ENCODE measurements around the gene CHSY1. TPM values are rescaled to one million over a fixed set of nuclear protein-coding genes. Genes with fewer than 3 reads are reported as not detected.

The CHSY1 gene
- total RNA-seq, 6 experiments from 2014 or later = 29.2 to 44.2 (median 40.0) TPM

DNA sequence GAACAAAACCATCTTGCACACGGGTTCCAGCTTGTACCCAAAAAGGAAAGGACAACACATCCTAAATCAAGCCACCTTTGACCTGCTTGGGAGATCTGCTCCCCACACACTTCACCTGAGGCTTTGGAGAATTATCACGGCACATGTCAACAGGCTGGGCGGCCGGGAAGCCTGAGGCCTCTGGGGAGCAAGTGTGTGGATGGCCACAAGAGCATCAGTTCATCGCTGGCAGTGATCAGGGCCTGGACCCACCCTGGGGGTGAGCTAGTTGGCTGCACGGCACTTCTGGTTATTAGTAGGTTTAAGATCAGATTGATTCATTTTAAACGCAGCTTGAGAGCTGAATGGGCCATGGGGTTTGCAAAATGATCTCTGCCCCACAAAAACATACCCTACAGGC, 108.5 kb downstream of the CHSY1 start:
- Mint-ChIP-seq H3K4me3 (no peak overlapping the region), H3K36me3 (ENCODE audit: low read depth) (no peaks in the 10 kb centered on the region; the same call in 1 of the 2 replicates), H3K9me3 (no peaks in the 10 kb centered on the region), H3K27ac (no peak overlapping the region), H3K4me1 (ENCODE audit: low read depth) (peaks cover 15% of the 10 kb centered on the region), H3K27me3 (ENCODE audit: insufficient read depth) (peaks cover 2% of the 10 kb centered on the region; the same call in 1 of the 2 replicates)
- TF ChIP-seq, protein P1, sequence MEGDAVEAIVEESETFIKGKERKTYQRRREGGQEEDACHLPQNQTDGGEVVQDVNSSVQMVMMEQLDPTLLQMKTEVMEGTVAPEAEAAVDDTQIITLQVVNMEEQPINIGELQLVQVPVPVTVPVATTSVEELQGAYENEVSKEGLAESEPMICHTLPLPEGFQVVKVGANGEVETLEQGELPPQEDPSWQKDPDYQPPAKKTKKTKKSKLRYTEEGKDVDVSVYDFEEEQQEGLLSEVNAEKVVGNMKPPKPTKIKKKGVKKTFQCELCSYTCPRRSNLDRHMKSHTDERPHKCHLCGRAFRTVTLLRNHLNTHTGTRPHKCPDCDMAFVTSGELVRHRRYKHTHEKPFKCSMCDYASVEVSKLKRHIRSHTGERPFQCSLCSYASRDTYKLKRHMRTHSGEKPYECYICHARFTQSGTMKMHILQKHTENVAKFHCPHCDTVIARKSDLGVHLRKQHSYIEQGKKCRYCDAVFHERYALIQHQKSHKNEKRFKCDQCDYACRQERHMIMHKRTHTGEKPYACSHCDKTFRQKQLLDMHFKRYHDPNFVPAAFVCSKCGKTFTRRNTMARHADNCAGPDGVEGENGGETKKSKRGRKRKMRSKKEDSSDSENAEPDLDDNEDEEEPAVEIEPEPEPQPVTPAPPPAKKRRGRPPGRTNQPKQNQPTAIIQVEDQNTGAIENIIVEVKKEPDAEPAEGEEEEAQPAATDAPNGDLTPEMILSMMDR (IDR thresholded peaks at IDR 0.05) = no peak
- no peak for DNase-seq

DNA sequence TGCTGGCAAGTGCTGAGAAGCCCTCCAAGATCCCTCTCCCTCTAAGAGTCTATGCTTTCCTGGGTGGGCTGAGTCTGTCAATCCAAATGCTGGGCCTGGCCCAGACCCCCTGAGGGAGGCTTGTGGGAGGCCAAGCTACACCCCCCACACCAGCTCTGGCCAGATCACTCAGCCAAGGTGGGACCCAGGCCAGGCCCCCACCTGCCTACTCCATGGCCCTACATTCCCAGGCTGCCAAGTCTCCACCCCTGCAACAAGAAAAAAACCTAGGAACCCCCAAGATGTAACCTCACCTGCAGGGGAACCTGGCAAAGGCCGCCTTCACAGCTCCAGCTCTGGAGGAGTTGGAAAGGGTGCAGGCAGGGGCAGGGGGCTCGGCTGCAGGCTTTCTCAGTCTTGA, 109.1 kb downstream of the CHSY1 start:
- Mint-ChIP-seq H3K27ac (no peak overlapping the region), H3K27me3 (ENCODE audit: insufficient read depth) (peaks cover 4% of the 10 kb centered on the region), H3K4me3 (no peak overlapping the region), H3K36me3 (ENCODE audit: low read depth) (no peaks in the 10 kb centered on the region; the same call in 1 of the 2 replicates), H3K4me1 (ENCODE audit: low read depth) (peaks cover 15% of the 10 kb centered on the region), H3K9me3 (no peaks in the 10 kb centered on the region)
- no peak for DNase-seq
- TF ChIP-seq, protein P1 (IDR thresholded peaks at IDR 0.05) = no peak

DNA sequence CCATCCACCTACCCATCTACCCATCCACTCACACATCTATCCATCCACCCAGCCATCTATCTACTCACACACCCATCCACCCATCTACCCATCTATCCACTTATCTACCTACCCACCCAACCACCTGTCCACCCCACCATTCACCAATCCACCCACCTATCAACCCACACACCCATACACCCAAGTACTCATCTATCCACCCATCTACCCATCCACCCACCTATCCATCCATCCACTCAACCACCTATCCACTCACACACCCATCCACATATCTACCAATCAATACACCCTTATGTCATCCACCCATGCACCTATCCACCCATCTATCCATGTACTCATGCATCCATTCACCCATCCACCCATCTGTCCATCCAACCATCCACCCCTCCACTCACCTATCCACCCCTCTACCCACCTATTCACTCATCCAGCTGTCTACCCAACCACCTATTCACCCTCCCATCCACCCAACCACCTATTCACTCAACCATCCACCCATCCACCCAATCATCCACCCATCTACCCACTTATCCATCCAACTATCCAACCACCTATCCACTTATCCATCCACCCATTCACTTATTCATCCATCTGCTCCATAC, 109.8 kb downstream of the CHSY1 start:
- Mint-ChIP-seq H3K4me1 (ENCODE audit: low read depth) (peaks cover 15% of the 10 kb centered on the region), H3K36me3 (ENCODE audit: low read depth) (no peaks in the 10 kb centered on the region; the same call in 1 of the 2 replicates), H3K27ac (no peak overlapping the region), H3K4me3 (no peak overlapping the region), H3K9me3 (no peaks in the 10 kb centered on the region), H3K27me3 (ENCODE audit: insufficient read depth) (peaks cover 7% of the 10 kb centered on the region)
- TF ChIP-seq, protein P1 (IDR thresholded peaks at IDR 0.05) = no peak
- DNase-seq = no peak

DNA sequence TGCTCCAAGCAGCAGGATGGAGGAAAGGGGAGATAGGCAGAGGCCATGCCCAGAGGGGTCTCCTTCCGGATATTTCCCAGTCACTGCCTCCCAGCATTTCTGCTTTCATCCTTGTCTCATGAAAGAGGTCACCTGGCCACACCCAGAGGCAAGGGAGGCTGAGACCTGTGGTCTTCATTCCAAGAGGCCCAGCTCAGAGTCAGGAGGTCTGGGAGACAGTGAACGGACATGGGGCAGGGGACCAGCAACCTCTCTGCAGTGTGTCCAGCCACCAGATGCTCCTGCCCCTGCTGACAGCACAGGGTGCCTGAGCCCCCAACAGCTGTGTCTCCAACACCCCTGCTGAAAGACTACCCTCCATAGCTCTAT, 111.2 kb downstream of the CHSY1 start:
- Mint-ChIP-seq H3K4me1 (ENCODE audit: low read depth) (peaks cover 15% of the 10 kb centered on the region), H3K9me3 (no peaks in the 10 kb centered on the region), H3K36me3 (ENCODE audit: low read depth) (no peaks in the 10 kb centered on the region; the same call in 1 of the 2 replicates), H3K4me3 (no peak overlapping the region), H3K27ac (no peak overlapping the region), H3K27me3 (ENCODE audit: insufficient read depth) (peaks cover 8% of the 10 kb centered on the region)
- TF ChIP-seq, protein P1 (IDR thresholded peaks at IDR 0.05) = no peak
- DNase-seq = no peak

DNA sequence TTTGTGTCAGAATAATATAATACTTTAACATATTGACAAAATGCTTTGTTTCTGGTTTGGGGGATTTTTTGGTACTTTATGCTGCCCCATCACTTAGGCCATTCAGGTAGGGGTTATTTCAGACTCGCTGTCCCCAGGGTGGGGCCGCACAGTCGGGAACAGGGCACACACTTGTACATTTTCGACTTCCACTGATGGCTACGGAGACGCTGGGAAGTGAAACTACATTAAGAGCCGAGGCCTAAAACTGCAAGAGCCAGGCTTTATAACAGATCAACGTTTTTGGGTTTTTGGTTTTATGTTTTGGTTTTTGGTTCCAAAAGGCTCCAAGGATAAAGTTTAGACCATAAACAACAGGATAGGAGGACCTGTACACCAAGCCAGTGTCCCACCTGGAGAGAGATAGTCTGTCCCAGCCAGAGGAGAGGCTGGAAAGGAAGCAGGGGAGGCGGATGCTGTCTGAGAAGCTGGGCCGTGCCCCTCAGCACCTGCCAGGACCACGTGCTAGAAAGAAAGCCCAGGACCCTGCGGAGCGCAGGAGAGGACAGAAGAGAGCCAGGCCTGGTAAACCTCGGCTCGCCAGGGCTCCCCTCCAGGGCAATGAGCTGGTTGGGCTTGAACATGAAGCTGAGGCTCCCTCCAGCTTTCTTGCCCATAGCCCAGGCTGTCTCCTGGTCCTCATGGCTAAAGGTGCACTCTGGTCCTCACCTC, 111.7 kb downstream of the CHSY1 start:
- Mint-ChIP-seq H3K27me3 (ENCODE audit: insufficient read depth) (peaks cover 8% of the 10 kb centered on the region), H3K4me1 (ENCODE audit: low read depth) (peaks cover 15% of the 10 kb centered on the region), H3K4me3 (no peak overlapping the region), H3K36me3 (ENCODE audit: low read depth) (no peaks in the 10 kb centered on the region; the same call in 1 of the 2 replicates), H3K27ac (no peak overlapping the region), H3K9me3 (no peaks in the 10 kb centered on the region)
- TF ChIP-seq, protein P1 (IDR thresholded peaks at IDR 0.05) = no peak
- no peak for DNase-seq

All from HFFc6 (cell line).